Stimulated activated CD8-positive, alpha-beta memory T cell treated with anti-CD3 and anti-CD28 coated beads, Interleukin-7, amount 100 ng/mL, for 4 hours (primary cell): ENCODE results near the gene COLGALT1.

Source experiments
- DNase-seq, 2 donors: peaks; one replicate each; pipeline ENCODE4 v3.0.0-alpha.2; 2020; ENCODE audit warnings: low read depth in 2 of 2

COLGALT1 gene

DNA sequence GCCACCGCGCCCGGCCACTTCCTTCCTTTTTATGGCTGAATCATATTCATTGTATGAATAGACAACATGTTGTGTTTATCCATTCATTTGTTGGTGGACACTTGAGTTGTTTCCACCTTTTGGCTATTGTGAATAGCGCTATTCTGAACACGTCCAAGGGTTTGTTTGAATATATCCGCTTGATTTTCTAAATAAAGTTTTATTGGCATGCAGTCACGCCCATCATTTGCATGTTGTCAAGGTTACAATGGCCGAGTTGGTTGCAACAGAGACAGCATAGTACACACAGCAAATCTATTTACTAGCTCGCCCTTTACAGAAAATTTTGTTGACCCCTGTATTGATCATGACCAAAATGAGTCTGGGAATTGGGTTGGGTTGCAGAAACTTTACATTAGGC, 43.5 kb downstream of the COLGALT1 start:
- no peak for DNase-seq

DNA sequence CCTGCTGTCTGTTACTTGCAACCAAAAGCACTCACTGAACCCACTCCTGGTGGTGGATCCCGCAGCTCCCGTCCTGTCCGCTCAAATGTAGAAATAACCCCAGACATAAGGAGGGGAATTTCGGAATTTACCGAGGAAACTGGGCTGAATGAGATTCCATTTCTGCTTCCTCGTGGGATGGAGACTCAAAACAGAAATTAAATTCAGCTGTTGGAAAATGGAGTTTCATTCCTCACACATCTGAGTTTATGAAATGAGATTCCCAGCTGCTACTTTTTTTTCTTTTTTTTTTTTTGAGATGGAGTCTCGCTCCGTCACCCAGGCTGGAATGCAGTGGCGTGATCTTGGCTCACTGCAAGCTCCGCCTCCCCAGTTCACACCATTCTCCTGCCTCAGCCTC, 44.3 kb downstream of the COLGALT1 start:
- DNase-seq = no peak

DNA sequence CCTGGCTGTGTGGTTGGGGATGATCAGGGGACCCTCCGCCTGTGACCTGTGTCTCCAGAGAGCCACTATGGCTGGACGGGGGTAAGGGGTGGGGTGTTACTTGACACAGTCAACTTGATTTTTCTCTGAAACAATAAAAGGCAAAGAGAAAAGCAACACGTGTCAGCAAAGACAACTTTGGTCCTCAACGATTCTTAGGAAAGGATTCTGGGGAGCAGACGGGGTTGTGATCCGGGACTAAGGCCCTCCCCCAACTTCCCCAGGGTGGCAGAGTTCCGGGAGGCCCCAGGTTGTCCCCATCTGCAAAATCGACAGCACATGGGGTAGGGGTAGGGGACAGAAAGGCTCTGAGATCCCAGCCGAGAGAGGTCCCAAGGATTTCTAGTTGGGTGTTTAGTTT, 46.2 kb downstream of the COLGALT1 start:
- no peak for DNase-seq

GRCh38 chr19:17602217-17602616, 46.8 kb downstream of the COLGALT1 start:
- DNase-seq = no peak

GRCh38 chr19:17602872-17603510, 47.5 kb downstream of the COLGALT1 start:
- DNase-seq = no peak

DNA sequence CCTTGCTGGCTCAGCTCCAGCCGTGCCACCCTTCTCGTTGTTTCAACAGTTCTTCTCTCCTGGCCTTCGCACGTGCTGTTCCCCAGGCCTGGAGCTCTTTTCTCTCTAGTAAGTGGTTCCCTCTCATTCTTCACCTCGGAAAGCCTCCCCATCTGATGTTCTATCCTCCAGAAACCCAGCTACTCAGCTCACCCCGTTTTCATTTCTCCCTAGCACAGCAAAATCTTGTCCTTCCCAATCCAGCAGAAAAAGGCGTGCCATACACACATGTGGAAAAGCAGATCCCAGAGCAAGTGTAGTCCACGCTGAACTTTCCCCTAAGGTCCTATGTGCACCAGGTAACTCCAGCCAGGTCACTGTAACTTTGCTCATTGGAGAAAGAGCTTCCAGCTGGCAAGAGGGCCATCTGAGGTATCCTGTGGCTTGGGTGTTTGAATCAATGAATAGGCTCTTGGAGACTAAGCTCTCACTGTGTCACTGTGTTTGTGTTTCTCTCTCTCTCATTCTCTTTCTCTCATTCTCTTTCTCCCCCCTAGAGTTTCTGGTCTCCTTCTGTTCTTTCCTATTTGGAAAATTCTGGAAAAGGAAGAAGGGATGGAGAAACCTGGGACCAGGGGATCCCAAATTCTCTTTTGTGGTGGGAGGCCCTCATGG, 49.0 kb downstream of the COLGALT1 start:
- DNase-seq = no peak

DNA sequence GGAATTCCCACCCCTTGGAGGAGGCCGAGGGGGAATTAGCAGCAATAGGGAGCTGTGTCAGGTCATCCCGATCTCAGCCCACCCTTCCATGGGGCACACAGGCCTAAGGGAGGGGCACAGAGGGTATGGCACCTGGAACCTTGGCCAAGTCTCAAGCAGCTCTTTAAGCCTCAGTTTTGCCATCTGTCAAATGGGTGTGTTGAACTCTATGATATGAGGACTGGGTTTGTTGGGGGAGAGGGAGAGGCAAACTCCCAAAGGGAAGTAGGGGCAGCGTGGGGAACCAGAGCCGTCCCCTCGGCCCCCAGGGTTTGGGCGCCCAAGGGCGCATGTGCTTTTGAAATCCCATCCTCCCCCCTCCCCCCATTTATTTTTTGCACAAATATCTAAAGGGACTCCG, 49.7 kb downstream of the COLGALT1 start:
- DNase-seq = no peak

GRCh38 chr19:17605761-17606589, 50.5 kb downstream of the COLGALT1 start:
- DNase-seq = peak; percentile 71

GRCh38 chr19:17606590-17607185, 51.2 kb downstream of the COLGALT1 start:
- DNase-seq = no peak

DNA sequence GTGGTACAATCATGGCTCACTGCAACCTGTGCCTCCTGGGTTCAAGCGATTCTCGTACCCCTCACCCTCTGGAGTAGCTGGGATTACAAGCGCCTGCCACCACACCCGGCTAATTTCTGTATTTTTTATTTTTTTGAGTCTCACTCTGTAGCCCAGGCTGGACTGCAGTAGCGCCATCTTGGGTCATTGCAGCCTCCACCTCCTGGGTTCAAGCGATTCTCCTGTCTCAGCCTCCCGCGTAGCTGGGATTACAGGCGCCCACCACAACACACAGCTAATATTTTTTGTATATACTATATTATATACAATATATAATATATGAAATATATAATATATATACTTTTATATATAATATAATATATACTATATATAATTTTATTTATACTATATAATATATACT, 52.5 kb downstream of the COLGALT1 start:
- DNase-seq = no peak

DNA sequence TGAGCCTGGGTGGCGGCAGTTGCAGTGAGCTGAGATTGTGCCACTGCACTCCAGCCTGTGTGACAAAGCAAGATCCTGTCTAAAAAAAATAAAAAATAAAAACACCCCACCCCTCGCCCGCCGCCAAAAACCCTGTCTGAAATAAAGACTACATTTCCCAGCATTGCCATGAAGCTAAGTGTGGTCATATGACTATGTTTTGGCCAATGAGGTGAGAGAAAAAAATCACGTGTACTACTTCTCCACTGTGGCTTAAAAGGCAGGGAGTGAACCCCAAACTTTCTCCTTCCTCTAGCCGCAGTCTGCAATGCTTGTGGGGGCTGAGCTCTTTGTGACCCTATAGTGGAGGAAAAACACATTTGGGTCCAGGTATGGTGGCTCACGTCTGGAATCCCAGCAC, 54.9 kb downstream of the COLGALT1 start:
- no peak for DNase-seq

DNA sequence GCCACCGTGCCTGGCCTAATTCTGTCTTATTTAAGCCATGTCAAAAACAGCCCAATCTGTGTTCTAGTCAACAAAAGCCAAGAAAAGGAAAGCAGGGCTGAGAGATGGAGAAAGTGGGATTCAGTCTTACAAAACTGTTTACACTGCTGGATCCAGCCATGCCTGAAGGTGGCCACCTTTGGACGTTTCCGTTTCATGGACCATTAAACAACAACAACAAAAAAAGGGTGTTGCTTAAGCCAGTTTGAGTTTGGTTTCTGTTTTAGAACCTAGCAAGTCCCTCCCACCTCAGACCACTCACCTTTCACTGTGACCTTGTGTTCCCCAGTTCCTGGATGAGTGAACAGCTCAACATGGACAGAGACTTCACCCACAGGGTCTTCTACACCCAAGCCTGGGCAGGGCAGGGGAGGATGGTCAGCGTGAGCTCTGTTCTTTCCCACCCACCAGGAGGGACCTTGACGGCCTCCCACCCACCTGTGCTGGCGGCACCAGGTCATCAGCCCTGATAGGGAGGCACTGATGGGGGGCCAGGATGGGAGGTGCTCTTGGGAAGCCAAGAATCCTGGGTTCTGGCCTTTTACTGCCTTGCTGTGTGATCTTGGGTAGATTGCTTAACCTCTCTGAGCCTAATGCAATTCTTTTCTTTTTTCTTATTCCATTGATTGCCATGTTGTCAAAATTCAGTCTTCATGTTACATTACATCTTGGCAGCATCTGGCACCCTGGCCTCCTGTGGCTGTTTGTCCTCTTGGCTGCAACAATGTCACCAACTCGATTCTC, 56.2 kb downstream of the COLGALT1 start:
- no peak for DNase-seq

GRCh38 chr19:17614476-17614875, 59.0 kb downstream of the COLGALT1 start:
- no peak for DNase-seq

DNA sequence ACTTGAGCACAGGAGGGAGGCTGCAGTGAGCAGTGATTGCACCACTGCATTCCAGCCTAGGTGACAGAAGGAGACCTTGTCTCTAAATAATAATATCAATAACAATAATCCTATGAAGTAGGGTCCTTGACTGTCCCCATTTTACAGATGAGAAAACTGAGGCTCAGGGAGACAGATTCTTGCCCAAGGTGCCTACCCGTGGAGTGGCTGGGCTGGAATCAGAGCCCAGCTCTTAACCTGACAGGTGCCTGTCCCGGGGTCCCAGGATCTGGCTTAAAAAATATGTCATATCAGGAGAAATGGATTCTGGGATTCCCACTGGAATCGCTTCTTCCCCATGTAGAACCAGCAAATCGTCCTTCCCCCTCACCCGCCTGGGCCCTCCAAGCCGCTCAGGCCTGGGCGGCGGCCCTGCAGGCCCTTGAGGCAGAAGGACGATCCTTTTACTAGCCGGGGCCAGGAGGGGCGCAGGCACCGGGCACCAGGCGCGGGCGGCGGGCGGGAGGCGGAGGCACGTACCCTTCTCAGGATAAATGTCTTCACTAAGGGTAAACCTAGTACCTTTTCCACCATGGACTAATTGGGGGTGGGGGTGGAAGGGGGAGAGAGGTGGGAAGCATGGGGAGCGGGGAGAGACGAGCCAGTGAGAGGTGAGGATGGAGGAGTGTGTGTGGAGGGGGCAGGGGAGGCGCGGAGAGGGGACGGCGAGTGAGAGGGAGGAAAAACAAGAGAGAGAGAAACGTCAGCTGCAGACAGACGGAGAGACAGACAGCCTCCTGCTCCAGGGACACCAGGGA, 60.6 kb downstream of the COLGALT1 start:
- DNase-seq = no peak

DNA sequence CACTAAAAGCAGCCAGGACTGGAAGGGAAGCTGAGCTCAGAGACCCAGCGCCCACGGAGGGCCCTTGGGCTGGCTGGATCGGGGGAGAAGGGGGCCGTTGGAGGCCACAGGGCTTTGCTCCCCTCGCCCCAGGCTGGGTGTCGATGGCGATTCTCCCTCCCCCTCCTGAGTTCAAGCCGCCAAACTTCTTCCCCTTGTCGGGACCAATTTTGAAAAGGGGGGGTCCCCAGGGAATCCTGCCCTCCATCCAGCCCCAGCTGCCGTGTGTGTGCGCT, 61.2 kb downstream of the COLGALT1 start:
- DNase-seq = no peak

DNA sequence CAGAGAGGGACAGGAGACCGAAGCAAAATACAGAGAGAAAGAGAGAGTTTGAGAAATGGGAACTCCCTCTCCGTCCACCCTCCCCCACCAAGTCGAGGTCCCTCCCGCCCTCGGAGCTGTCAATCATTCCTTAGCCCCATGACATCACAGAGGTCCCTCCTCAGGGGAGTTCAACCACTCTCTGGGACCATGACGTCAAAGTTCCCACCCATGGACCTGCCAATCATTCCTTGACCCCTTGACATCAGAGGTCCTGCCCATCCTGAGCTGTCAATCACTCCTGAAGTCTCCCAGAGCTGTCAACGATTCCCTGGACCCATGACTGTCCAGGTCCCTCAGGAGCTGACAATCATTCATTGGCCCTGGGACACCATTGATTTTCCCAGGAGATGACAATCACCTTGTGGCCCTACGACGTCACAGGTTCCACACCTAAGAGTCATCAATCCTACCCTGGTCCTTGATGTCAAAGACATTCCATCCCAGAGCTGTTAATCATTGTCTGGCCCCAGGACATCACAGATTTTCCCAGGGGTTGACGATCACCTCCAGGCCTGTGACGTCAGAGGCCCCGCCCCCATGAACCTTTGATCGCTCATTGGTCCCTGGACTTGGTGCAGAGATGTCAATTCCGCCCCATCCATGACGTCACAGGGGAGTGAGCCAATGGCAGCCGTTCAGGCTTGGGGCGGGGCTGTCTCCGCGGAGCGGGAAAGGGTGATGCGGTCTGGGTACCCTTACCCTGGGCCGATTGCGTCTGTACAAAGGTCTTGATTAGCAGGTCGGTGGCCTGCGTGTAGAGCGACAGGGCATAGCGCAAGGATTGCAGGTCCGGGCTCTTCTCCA, 61.7 kb downstream of the COLGALT1 start:
- no peak for DNase-seq

DNA sequence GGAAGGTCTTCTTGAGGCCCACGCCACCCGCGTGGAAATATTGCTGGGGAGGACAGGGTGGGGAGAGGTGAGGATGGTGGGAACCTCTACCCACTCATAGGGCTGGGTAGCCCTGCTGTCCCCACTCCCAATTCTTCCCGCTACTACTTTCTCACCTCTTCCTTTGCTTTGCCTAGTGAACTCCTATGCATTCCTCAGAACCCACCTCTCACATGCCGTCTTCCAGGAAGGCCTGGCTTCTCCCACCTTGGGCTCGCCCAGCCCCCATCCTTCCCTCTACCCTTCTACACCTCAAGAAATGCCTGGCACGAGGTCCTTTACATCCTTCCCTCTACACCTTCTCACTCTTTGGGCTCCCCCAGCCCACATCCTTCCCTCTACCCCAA, 62.4 kb downstream of the COLGALT1 start:
- DNase-seq = no peak

- DNase-seq = no peak
Measured at GRCh38 chr19:17618281-17618903, 62.9 kb downstream of the COLGALT1 start.

DNA sequence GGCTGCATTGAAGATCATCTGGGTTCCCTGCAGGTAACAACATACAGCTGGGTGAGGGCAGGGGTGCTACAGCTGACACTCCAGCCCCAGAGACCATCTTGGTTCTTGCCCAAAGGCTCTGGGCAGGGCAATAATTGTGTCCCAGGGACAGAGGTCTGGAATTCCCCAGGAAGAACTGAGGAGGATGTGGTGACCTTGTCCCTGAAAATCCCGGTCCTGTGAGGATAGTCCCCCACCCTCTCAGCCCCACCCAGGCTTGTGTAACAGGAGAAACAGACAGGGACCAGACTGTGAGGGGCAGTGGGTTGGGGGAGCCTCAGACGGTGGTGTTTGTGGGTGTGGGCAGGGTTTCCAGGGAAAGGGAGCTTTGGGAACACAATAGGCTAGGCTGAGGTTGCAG, 63.5 kb downstream of the COLGALT1 start:
- DNase-seq = no peak

DNA sequence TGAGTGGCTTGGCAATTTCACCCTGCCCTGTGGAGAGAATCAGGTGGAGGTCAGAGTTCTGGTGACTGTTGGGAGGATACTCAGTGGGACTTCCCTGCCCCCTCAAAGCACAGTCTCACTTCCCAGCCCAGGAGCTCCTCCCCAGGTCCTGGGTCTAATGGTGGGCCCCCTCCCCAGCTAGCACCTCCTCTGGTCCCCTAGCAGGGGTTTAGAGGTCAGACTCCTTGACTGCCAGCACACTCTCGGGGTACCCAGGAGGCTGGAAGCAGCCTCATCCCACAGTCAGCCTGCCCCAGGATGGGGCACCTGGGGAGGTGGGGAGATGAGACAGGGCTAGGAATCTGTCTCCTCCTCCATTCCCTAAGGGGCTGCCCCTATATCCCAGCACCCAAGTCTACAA, 65.2 kb downstream of the COLGALT1 start:
- DNase-seq = no peak
